ENCODE measurements around the gene KLF18. TPM values are rescaled to one million over a fixed set of nuclear protein-coding genes. Genes with fewer than 3 reads are reported as not detected.

Gene KLF18
- total and polyA plus RNA-seq, 2 experiments from 2014 or later, result not detected

DNA sequence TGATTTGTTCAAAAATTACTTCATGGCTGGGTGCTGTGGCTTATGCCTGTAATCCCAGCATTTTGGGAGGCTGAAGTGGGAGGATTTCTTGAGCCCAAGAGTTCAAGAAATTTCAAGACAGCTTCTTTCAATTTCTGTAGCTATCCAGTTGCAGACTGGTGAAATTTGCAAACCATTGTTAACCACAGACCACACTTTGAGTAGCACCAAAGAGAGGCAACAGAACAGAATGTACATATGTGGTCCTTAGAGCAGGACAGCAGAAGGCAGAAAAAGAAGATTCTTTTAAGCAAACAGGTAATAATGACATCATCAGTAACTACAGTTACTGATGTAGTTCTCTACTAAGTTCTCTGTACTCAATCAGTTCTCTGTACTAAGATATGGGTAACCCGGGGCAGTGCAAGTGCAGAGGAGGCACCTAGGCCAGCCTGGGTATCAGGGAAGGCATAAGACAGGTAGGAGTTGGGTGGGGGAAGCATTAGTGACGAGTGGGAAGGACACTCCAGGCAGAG lies 28.3 kb downstream of the KLF18 start:
- Histone ChIP-seq H2AFZ (no peak overlapping the region), H3K27me3 (peaks cover 3% of the 10 kb centered on the region), H3K4me2 (no peak overlapping the region), H3K4me3 (no peak overlapping the region), H3K36me3 (replicated peaks; ENCODE audit: insufficient read depth, low read depth) (no peaks in the 10 kb centered on the region), H3K9me2 (replicated peaks; ENCODE audit: insufficient read depth) (no peaks in the 10 kb centered on the region), H3K9me3 (ENCODE audit: low read depth) (no peaks in the 10 kb centered on the region), H3K27ac (no peak overlapping the region), H3K79me2 (no peaks in the 10 kb centered on the region), H4K20me1 (ENCODE audit: insufficient read depth, poor library complexity, severe bottlenecking) (no peaks in the 10 kb centered on the region), H3K4me1 (ENCODE audit: insufficient read depth) (no peaks in the 10 kb centered on the region)
- 67% methylated on average over 2 of the region's 2 CpGs for WGBS (ENCODE audit: low lambda C conversion rate, missing lambda C conversion rate)
- no peak for DNase-seq (ENCODE audit: low spot score)
- TF ChIP-seq EZH2 (IDR thresholded peaks at IDR 0.05; ENCODE audit: borderline replicate concordance) (no peak), EZH2phosphoT487 (IDR thresholded peaks at IDR 0.05; ENCODE audit: low read depth, severe bottlenecking, unreplicated experiment) (no peak)
- TF ChIP-seq, protein P1, sequence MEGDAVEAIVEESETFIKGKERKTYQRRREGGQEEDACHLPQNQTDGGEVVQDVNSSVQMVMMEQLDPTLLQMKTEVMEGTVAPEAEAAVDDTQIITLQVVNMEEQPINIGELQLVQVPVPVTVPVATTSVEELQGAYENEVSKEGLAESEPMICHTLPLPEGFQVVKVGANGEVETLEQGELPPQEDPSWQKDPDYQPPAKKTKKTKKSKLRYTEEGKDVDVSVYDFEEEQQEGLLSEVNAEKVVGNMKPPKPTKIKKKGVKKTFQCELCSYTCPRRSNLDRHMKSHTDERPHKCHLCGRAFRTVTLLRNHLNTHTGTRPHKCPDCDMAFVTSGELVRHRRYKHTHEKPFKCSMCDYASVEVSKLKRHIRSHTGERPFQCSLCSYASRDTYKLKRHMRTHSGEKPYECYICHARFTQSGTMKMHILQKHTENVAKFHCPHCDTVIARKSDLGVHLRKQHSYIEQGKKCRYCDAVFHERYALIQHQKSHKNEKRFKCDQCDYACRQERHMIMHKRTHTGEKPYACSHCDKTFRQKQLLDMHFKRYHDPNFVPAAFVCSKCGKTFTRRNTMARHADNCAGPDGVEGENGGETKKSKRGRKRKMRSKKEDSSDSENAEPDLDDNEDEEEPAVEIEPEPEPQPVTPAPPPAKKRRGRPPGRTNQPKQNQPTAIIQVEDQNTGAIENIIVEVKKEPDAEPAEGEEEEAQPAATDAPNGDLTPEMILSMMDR (IDR thresholded peaks at IDR 0.05; ENCODE audit: poor library complexity), result no peak

GRCh38 chr1:44112486-44112885 lies 28.9 kb downstream of the KLF18 start:
- Histone ChIP-seq H3K4me2 (no peak overlapping the region), H3K27me3 (peaks cover 3% of the 10 kb centered on the region), H3K27ac (no peak overlapping the region), H3K9me3 (ENCODE audit: low read depth) (no peaks in the 10 kb centered on the region), H3K4me1 (ENCODE audit: insufficient read depth) (no peaks in the 10 kb centered on the region), H4K20me1 (ENCODE audit: insufficient read depth, poor library complexity, severe bottlenecking) (no peaks in the 10 kb centered on the region), H3K9me2 (replicated peaks; ENCODE audit: insufficient read depth) (no peaks in the 10 kb centered on the region), H3K4me3 (no peak overlapping the region), H2AFZ (no peak overlapping the region), H3K79me2 (no peaks in the 10 kb centered on the region), H3K36me3 (replicated peaks; ENCODE audit: insufficient read depth, low read depth) (no peaks in the 10 kb centered on the region)
- TF ChIP-seq EZH2 (IDR thresholded peaks at IDR 0.05; ENCODE audit: borderline replicate concordance), result no peak
- no peak for TF ChIP-seq EZH2phosphoT487 (IDR thresholded peaks at IDR 0.05; ENCODE audit: low read depth, severe bottlenecking, unreplicated experiment)
- TF ChIP-seq, protein P1 (IDR thresholded peaks at IDR 0.05; ENCODE audit: poor library complexity), result no peak
- no peak for DNase-seq (ENCODE audit: low spot score)
- whole genome bisulfite sequencing (ENCODE audit: low lambda C conversion rate, missing lambda C conversion rate), result 81% methylated on average over 3 of the region's 3 CpGs

GRCh38 chr1:44111861-44112260 lies 29.6 kb downstream of the KLF18 start:
- Histone ChIP-seq H3K9me3 (ENCODE audit: low read depth) (no peaks in the 10 kb centered on the region), H3K36me3 (replicated peaks; ENCODE audit: insufficient read depth, low read depth) (no peaks in the 10 kb centered on the region), H2AFZ (no peak overlapping the region), H3K9me2 (replicated peaks; ENCODE audit: insufficient read depth) (no peaks in the 10 kb centered on the region), H4K20me1 (ENCODE audit: insufficient read depth, poor library complexity, severe bottlenecking) (no peaks in the 10 kb centered on the region), H3K4me2 (no peak overlapping the region), H3K79me2 (no peaks in the 10 kb centered on the region), H3K27me3 (peaks cover 3% of the 10 kb centered on the region), H3K4me1 (ENCODE audit: insufficient read depth) (no peaks in the 10 kb centered on the region), H3K4me3 (no peak overlapping the region), H3K27ac (no peak overlapping the region)
- DNase-seq (ENCODE audit: low spot score), result no peak
- TF ChIP-seq EZH2phosphoT487 (IDR thresholded peaks at IDR 0.05; ENCODE audit: low read depth, severe bottlenecking, unreplicated experiment) (no peak), EZH2 (IDR thresholded peaks at IDR 0.05; ENCODE audit: borderline replicate concordance) (no peak)
- TF ChIP-seq, protein P1 (IDR thresholded peaks at IDR 0.05; ENCODE audit: poor library complexity), result no peak
- WGBS (ENCODE audit: low lambda C conversion rate, missing lambda C conversion rate), result 82% methylated on average over 4 of the region's 4 CpGs
